Mesendoderm (in vitro differentiated cells): Measurements from ENCODE around the gene GALNT7.

ENCODE experiments used
- DNase-seq: peaks from one replicate; pipeline ENCODE4 v3.0.0; 2013
- H2AK5ac ChIP-seq: 2 replicates; pipeline ENCODE4 v1.6.1; 2013; ENCODE audit warnings: low read length, inconsistent platforms
- H2BK120ac ChIP-seq: 2 replicates; pipeline ENCODE4 v1.6.1; 2013; ENCODE audit warnings: low read depth, mild to moderate bottlenecking, low read length, moderate library complexity, mixed read lengths
- H2BK15ac ChIP-seq: replicated peaks from 2 replicates; pipeline ENCODE4 v1.6.1; 2013; ENCODE audit warnings: low read depth, mild to moderate bottlenecking, moderate library complexity
- H2BK5ac ChIP-seq: 2 replicates; pipeline ENCODE4 v1.6.1; 2013; ENCODE audit warnings: low read length, inconsistent platforms
- H3K18ac ChIP-seq: 2 replicates; pipeline ENCODE4 v1.6.1; 2013; ENCODE audit warnings: mild to moderate bottlenecking, low read length, mixed read lengths
- H3K23ac ChIP-seq: one replicate; pipeline ENCODE4 v1.6.1; 2013; ENCODE audit warnings: low read length
- H3K27ac ChIP-seq: 2 replicates; pipeline ENCODE4 v1.5.1; 2013; ENCODE audit warnings: low read depth, mild to moderate bottlenecking, inconsistent platforms, low read length, moderate library complexity
- H3K27me3 ChIP-seq: 2 replicates; pipeline ENCODE4 v1.6.1; 2013; ENCODE audit warnings: low read length, control low read depth, mild to moderate bottlenecking, inconsistent platforms; ENCODE audit not compliant: insufficient read depth, poor library complexity
- H3K36me3 ChIP-seq: 2 replicates; pipeline ENCODE4 v1.6.1; 2013; ENCODE audit warnings: low read length, inconsistent platforms; ENCODE audit not compliant: control insufficient read depth, insufficient read depth
- H3K4ac ChIP-seq: one replicate; pipeline ENCODE4 v1.6.1; 2013; ENCODE audit warnings: low read depth, mild to moderate bottlenecking, low read length, moderate library complexity
- H3K4me1 ChIP-seq: 2 replicates; pipeline ENCODE4 v1.6.1; 2013; ENCODE audit warnings: low read depth, low read length, inconsistent platforms; ENCODE audit not compliant: control insufficient read depth
- H3K4me2 ChIP-seq: 2 replicates; pipeline ENCODE4 v1.6.1; 2013; ENCODE audit warnings: low read length
- H3K4me3 ChIP-seq: 2 replicates; pipeline ENCODE4 v1.5.1; 2013; ENCODE audit warnings: mild to moderate bottlenecking, low read length
- H3K56ac ChIP-seq: one replicate; pipeline ENCODE4 v1.6.1; 2013; ENCODE audit warnings: low read length
- H3K79me1 ChIP-seq: 2 replicates; pipeline ENCODE4 v1.6.1; 2013; ENCODE audit warnings: low read length, inconsistent platforms
- H3K79me2 ChIP-seq: 2 replicates; pipeline ENCODE4 v1.6.1; 2013; ENCODE audit warnings: mild to moderate bottlenecking, low read length; ENCODE audit not compliant: control insufficient read depth, insufficient read depth
- H3K9ac ChIP-seq: 2 replicates; pipeline ENCODE4 v1.6.1; 2013; ENCODE audit warnings: low read length, inconsistent platforms
- H4K5ac ChIP-seq: one replicate; pipeline ENCODE4 v1.6.1; 2013; ENCODE audit warnings: low read length
- H4K8ac ChIP-seq: one replicate; pipeline ENCODE4 v1.6.1; 2013; ENCODE audit warnings: low read depth, mild to moderate bottlenecking, control low read depth, low read length, moderate library complexity
- WGBS: extraction: QIAGEN DNeasy Blood & Tissue Kit; methylation state at CpG from one replicate; pipeline ENCODE4 v1.1.7; 2013; ENCODE audit warnings: low lambda C conversion rate, missing lambda C conversion rate; ENCODE audit not compliant: insufficient coverage; ENCODE audit errors: extremely low coverage; 5-methylcytosine and 5-hydroxymethylcytosine counted together

Gene GALNT7

GRCh38 chr4:173346074-173346473 lies 177.5 kb downstream of the GALNT7 start:
- no peaks in the 10 kb centered on the region for H3K79me2 ChIP-seq
- H3K36me3 ChIP-seq = no peaks in the 10 kb centered on the region
- H3K4me1 ChIP-seq = peaks cover 5% of the 10 kb centered on the region
- H3K4me2 ChIP-seq = no peak overlapping the region
- no peak overlapping the region for H4K8ac ChIP-seq
- H3K9ac ChIP-seq = no peak overlapping the region
- DNase-seq = peak; percentile 55
- H2BK15ac ChIP-seq = no peak overlapping the region
- H3K4ac ChIP-seq = no peak overlapping the region
- no peaks in the 10 kb centered on the region for H3K27me3 ChIP-seq
- no peak overlapping the region for H4K5ac ChIP-seq
- no peak overlapping the region for H2AK5ac ChIP-seq
- no peak overlapping the region for H2BK120ac ChIP-seq
- H3K79me1 ChIP-seq = no peaks in the 10 kb centered on the region
- H3K56ac ChIP-seq = no peak overlapping the region
- WGBS = no CpG with 5 or more reads among the region's 2 CpGs
- H3K23ac ChIP-seq = no peak overlapping the region
- no peak overlapping the region for H3K18ac ChIP-seq
- H3K4me3 ChIP-seq = no peak overlapping the region
- no peak overlapping the region for H2BK5ac ChIP-seq
- no peak overlapping the region for H3K27ac ChIP-seq

- H3K79me2 ChIP-seq = no peaks in the 10 kb centered on the region
- no peak overlapping the region for H3K56ac ChIP-seq
- no peaks in the 10 kb centered on the region for H3K79me1 ChIP-seq
- H4K8ac ChIP-seq = no peak overlapping the region
- no peaks in the 10 kb centered on the region for H3K27me3 ChIP-seq
- no peak overlapping the region for H2AK5ac ChIP-seq
- no CpG with 5 or more reads among the region's 1 CpG for WGBS
- H2BK5ac ChIP-seq = no peak overlapping the region
- no peaks in the 10 kb centered on the region for H3K36me3 ChIP-seq
- DNase-seq = no peak
- H3K4ac ChIP-seq = no peak overlapping the region
- H3K4me3 ChIP-seq = no peak overlapping the region
- no peak overlapping the region for H3K23ac ChIP-seq
- H2BK120ac ChIP-seq = no peak overlapping the region
- no peak overlapping the region for H3K18ac ChIP-seq
- H3K27ac ChIP-seq = no peak overlapping the region
- H3K9ac ChIP-seq = no peak overlapping the region
- H3K4me2 ChIP-seq = no peak overlapping the region
- no peak overlapping the region for H4K5ac ChIP-seq
- no peak overlapping the region for H2BK15ac ChIP-seq
- peaks cover 5% of the 10 kb centered on the region for H3K4me1 ChIP-seq
Measured at GRCh38 chr4:173347467-173347866, 178.9 kb downstream of the GALNT7 start.

- no peak overlapping the region for H3K18ac ChIP-seq
- no peak overlapping the region for H2BK15ac ChIP-seq
- H3K4me3 ChIP-seq = no peak overlapping the region
- H3K9ac ChIP-seq = no peak overlapping the region
- no peaks in the 10 kb centered on the region for H3K79me1 ChIP-seq
- no peak overlapping the region for H4K5ac ChIP-seq
- H2BK5ac ChIP-seq = no peak overlapping the region
- H3K27ac ChIP-seq = no peak overlapping the region
- H4K8ac ChIP-seq = no peak overlapping the region
- no peak overlapping the region for H3K4ac ChIP-seq
- no peak for DNase-seq
- no peaks in the 10 kb centered on the region for H3K4me1 ChIP-seq
- no peak overlapping the region for H3K23ac ChIP-seq
- WGBS = no CpG with 5 or more reads among the region's 2 CpGs
- H3K56ac ChIP-seq = no peak overlapping the region
- H3K4me2 ChIP-seq = no peak overlapping the region
- H2AK5ac ChIP-seq = no peak overlapping the region
- no peak overlapping the region for H2BK120ac ChIP-seq
- no peaks in the 10 kb centered on the region for H3K36me3 ChIP-seq
- H3K79me2 ChIP-seq = no peaks in the 10 kb centered on the region
- no peaks in the 10 kb centered on the region for H3K27me3 ChIP-seq
Measured at GRCh38 chr4:173357939-173358338, 189.3 kb downstream of the GALNT7 start.

- H3K18ac ChIP-seq = no peak overlapping the region
- H2BK120ac ChIP-seq = no peak overlapping the region
- no peaks in the 10 kb centered on the region for H3K79me1 ChIP-seq
- no peaks in the 10 kb centered on the region for H3K4me1 ChIP-seq
- no peak for DNase-seq
- H3K79me2 ChIP-seq = no peaks in the 10 kb centered on the region
- H2AK5ac ChIP-seq = no peak overlapping the region
- no peak overlapping the region for H3K23ac ChIP-seq
- H3K4ac ChIP-seq = no peak overlapping the region
- no peak overlapping the region for H3K9ac ChIP-seq
- no peaks in the 10 kb centered on the region for H3K27me3 ChIP-seq
- no peak overlapping the region for H4K5ac ChIP-seq
- no peaks in the 10 kb centered on the region for H3K36me3 ChIP-seq
- no peak overlapping the region for H2BK5ac ChIP-seq
- H3K4me3 ChIP-seq = no peak overlapping the region
- no peak overlapping the region for H3K56ac ChIP-seq
- H3K27ac ChIP-seq = no peak overlapping the region
- WGBS = no CpG with 5 or more reads among the region's 5 CpGs
- no peak overlapping the region for H4K8ac ChIP-seq
- no peak overlapping the region for H3K4me2 ChIP-seq
- no peak overlapping the region for H2BK15ac ChIP-seq
Measured at GRCh38 chr4:173360587-173361221, 192.1 kb downstream of the GALNT7 start.

- H3K79me2 ChIP-seq = no peaks in the 10 kb centered on the region
- no peak overlapping the region for H2BK15ac ChIP-seq
- no peak overlapping the region for H3K4me3 ChIP-seq
- no peak overlapping the region for H3K27ac ChIP-seq
- DNase-seq = no peak
- H4K5ac ChIP-seq = no peak overlapping the region
- H2AK5ac ChIP-seq = no peak overlapping the region
- H4K8ac ChIP-seq = no peak overlapping the region
- H3K79me1 ChIP-seq = no peaks in the 10 kb centered on the region
- H3K4ac ChIP-seq = no peak overlapping the region
- H3K27me3 ChIP-seq = no peaks in the 10 kb centered on the region
- no peaks in the 10 kb centered on the region for H3K36me3 ChIP-seq
- H2BK120ac ChIP-seq = no peak overlapping the region
- no peaks in the 10 kb centered on the region for H3K4me1 ChIP-seq
- no peak overlapping the region for H2BK5ac ChIP-seq
- H3K23ac ChIP-seq = no peak overlapping the region
- H3K18ac ChIP-seq = no peak overlapping the region
- no peak overlapping the region for H3K9ac ChIP-seq
- H3K56ac ChIP-seq = no peak overlapping the region
- no CpG with 5 or more reads among the region's 3 CpGs for WGBS
- no peak overlapping the region for H3K4me2 ChIP-seq
Measured at GRCh38 chr4:173362666-173363065, 194.1 kb downstream of the GALNT7 start.

- no peak for DNase-seq
- Histone ChIP-seq H3K79me1 (no peaks in the 10 kb centered on the region), H3K18ac (no peak overlapping the region), H3K23ac (no peak overlapping the region), H2AK5ac (no peak overlapping the region), H2BK15ac (no peak overlapping the region), H3K36me3 (no peaks in the 10 kb centered on the region), H4K8ac (no peak overlapping the region), H4K5ac (no peak overlapping the region), H3K27me3 (no peaks in the 10 kb centered on the region), H3K9ac (no peak overlapping the region), H3K4me3 (no peak overlapping the region), H2BK5ac (no peak overlapping the region), H2BK120ac (no peak overlapping the region), H3K56ac (no peak overlapping the region), H3K4ac (no peak overlapping the region), H3K79me2 (no peaks in the 10 kb centered on the region), H3K4me2 (no peak overlapping the region), H3K4me1 (no peaks in the 10 kb centered on the region), H3K27ac (no peak overlapping the region)
- no CpG with 5 or more reads among the region's 2 CpGs for WGBS
Measured at GRCh38 chr4:173365359-173365996, 196.9 kb downstream of the GALNT7 start.
